Measurements from ENCODE around the gene RAB28.

RAB28 gene

DNA sequence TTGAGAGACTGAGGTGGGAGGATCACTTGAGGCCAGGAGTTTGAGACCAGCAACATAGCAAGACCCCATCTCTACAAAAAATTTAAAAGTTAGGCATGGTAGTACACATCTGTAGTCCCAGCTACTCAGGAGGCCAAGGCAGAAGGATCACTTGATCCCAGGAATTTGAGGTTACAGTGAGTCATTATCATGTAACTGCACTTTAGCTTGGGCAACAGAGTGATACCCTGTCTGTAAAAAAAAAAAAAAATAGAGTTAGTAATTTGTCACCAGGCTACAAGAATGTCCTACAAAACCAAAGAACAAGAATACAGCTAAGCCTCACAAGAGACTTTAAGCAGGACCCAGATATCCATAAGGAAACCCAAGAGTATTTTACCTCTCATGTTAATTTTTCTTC is 27.0 kb upstream of the RAB28 start:
- in situ Hi-C loops (cut with HindIII; ENCODE audit: low sequenced_read_pairs), result no loop called here

DNA sequence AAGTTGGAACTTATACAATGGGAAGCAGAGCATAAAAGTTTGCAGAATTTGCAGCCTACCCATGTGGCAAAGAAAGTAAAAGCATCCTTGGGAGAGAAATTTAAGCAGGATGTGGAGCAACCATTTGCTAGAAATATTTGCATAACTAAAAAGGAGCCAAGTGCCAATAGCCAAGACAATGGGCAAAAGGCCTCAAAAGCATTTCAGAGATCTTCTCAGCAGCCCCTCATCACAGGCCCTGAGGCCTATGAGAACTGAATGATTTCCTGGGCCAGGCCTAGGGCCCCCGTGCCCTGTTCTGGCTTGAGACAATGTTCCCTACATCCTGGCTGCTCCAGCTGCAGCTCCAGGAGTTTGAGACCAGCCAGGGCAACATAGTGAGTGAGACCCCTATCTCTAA is 25.3 kb upstream of the RAB28 start:
- in situ Hi-C loops (cut with HindIII; ENCODE audit: low sequenced_read_pairs), result no loop called here

DNA sequence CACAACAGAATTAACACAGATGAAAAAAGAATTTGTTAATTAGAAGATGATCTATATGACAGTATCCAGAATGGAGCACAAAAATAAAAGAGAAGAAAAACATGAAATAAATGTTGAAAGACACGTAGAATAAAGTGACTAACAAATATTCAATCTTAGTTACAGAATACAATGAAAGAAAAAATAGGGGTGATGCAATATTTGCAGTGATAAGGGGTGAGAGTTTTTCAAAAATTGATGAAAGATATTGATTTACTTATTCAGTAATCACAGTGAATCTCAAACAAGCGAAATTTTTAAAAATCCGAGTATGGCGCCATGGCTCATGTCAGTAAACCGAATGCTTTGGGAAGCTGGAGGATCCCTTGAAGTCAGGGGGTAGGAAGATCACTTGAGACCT is 20.2 kb upstream of the RAB28 start:
- in situ Hi-C loops (cut with HindIII; ENCODE audit: low sequenced_read_pairs), result no loop called here

DNA sequence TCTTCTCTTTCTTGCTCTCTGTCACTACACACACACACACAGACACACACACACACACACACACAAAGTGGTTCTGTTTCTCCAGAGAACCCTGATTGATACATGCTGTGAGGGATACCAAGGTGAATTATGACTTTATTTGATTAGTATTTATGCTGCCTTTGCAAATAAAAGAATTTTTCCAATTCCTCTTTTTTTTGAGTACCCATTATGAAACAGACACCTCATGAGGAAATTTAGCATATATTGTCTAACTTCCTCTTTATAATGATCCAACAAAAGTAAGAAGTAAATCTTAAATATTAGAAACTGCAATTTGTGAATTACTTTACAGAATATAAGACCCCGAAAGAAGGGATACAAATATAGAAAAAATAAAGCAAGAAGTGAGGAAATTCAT is 14.3 kb upstream of the RAB28 start:
- in situ Hi-C loops (cut with HindIII; ENCODE audit: low sequenced_read_pairs), result no loop called here

DNA sequence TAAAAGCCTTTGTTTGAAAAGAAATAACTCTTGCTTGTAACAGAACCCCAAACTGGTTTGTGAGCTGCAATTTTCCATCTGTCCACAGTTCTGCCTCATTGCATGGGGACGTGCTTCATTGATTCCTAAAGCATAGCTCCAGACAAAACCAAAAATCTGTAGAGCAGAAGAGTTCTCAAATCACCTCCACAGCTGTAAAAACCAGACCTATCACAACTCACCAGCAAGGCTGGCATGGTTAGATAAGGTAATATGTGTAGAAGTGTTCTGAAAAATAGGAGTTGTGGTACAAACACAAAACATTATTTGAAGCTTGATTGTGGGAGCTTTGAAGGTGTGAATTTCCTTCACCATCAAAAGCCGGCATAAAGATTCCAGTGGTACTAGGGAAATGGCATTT is 12.5 kb upstream of the RAB28 start:
- in situ Hi-C loops (cut with HindIII; ENCODE audit: low sequenced_read_pairs), result no loop called here

DNA sequence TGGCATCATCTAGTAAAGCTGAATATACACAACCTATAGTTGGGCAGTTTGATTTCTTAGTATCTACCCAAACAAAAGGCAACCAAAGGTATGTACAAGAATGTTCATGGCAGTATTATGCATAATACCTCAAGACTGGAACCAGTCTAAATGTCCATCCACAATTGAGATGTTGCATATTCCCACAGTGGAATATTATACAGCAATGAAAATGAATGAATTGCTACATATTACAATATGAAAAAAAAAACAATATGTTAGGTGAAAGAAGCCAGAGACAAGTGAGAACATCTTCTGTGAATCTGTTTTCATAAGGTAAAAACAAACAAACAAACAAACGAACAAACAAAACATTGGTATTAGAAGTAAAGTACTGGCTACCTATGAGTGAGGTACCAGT is 11.6 kb upstream of the RAB28 start:
- in situ Hi-C loops (cut with HindIII; ENCODE audit: low sequenced_read_pairs), result no loop called here

DNA sequence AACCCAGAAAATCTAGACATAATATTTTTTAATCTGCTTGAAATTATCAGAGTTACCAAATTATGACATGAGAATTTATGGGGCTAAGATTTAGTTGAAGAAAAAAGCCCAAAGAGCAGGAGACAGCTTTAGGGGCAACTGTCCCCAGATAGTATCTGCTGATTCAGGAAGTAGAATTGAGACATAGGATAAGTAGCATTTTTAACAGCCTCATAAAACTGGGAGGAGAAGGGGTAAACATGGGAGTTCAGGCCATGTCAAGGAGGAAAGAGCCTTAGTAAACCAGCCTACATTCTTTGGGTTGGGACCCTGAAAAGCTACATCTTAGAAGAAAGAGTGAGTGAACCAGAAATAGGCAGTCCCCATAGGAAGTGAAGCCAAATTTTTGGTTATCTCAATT is 9.7 kb upstream of the RAB28 start:
- in situ Hi-C loops (cut with HindIII; ENCODE audit: low sequenced_read_pairs), result no loop called here

DNA sequence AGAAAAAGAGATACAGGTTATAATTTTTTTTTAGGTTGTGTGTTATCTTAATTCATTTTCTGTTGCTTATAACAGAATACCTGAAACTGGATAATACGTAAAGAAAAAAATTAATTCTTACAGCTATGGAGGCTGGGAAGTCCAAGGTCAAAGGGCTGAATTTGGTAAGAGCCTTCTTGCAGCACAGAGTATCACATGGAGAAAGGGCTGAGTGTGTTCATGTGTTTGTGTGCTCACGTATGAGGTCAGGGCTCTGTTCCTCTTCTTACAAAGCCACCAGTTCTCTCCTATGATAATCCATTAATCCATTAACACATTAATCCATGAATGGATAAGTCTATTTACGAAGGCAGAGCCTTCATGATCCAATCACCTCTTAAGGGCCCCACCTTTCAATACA is 8.6 kb upstream of the RAB28 start:
- in situ Hi-C loops (cut with HindIII; ENCODE audit: low sequenced_read_pairs), result no loop called here

DNA sequence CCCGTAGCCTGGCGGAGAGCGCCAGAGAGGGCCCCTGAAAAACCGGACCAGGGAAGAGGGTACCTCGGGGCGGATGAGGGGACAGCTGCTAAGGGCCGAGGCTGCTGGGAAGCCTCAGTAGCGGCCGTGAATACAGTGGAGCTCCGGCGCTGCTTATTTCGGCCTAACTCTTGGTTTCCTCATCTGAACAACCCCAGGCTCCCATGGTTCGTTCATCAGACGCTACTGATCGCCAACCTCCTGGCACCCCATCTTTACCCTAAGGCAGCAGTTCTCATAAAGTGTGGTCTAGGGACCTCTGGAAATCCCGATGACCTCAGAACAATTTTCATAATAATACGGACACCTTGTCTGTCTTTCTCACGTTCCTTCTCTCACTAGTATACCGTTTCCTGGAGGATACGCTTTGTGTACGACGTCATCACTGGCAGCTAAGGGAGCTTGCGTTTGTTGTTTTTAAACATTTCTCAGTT is 645 bp upstream of the RAB28 start:
- in situ Hi-C loops (cut with HindIII; ENCODE audit: low sequenced_read_pairs), result no loop called here

DNA sequence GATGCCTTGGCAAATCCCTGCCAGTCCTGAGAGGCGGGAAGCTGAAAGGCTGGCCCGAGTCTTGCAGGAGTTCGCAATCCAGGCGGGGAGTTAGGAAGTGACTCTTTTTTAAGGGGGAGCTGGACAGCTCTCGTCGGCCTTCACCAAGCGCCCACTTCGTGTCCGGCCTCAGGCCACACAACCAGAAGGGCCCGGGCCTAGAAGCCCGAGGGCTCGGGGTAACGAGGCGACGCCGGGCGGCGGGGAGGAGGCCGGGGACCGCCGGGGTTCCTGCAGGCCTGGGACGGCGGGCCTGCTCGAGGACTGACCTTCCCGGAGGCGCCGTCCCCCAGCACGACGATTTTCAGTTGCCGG is 395 bp downstream of the RAB28 start:
- in situ Hi-C loops (cut with HindIII; ENCODE audit: low sequenced_read_pairs), result no loop called here

DNA sequence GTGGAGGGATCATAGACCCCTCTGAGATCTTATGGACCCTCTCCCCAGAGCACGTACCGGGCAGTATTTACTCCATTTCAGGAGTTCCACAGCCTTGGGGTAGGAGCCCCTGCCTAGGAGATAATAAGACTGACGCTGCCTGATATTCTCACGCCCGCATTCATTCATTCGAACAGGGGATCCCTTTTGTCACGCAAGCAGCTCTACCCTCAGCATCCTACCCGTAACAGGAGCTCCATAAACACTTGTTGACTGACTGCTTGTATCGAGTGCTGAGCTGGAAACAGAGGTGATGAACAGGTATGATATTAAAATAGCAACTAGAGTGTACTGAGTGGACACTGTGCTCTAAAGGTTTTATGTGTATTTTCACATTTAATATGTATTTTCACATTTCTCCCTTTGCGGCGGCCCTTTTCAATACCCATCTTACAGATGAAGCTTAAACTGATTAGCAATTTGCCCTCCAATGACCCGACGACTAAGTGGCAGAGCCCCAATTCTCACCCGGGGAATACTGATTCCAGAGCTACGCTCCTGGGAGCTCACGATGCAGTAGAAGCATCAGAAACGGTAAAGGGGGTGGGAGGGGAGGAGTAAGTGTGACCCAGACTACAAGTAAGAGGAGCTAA is 888 bp downstream of the RAB28 start:
- in situ Hi-C loops (cut with HindIII; ENCODE audit: low sequenced_read_pairs), result no loop called here

DNA sequence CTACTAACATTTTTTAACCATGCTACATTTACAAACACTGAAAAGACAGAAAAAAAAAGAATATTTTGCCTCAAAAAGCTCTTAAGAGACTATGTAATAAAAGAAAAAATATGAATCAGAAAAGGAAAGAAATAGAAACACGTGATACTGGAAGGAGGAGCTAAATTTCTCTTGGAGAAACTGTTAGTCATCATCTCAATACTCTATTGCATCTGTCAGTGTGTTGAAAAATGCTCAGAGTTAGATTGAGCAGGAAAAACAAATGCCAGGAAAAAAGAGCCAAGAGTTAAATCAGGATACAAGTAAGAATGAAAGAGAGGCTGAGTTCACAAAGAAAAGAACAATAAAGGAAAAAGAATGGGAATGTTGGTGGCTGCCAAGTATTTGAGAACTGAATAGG is 2.6 kb downstream of the RAB28 start:
- in situ Hi-C loops (cut with HindIII; ENCODE audit: low sequenced_read_pairs), result no loop called here

DNA sequence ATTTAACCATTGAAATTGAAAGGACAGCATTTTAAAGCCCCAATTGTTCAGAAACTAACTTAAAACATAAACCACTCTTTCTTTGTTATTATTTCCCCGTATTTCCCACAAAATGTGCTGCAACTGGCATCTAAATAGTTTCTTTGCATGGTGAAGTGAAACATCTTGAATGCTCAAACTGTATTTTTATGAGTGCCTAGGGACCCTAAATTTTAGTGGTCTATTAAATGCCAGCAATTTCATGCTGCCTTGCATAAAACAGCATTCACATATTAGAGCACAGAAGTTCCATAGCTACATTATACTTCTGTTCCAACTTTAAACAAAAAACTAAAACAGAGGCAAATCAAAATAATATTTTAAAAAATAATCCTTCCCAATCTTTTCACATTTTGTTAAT is 5.4 kb downstream of the RAB28 start:
- in situ Hi-C loops (cut with HindIII; ENCODE audit: low sequenced_read_pairs), result no loop called here

DNA sequence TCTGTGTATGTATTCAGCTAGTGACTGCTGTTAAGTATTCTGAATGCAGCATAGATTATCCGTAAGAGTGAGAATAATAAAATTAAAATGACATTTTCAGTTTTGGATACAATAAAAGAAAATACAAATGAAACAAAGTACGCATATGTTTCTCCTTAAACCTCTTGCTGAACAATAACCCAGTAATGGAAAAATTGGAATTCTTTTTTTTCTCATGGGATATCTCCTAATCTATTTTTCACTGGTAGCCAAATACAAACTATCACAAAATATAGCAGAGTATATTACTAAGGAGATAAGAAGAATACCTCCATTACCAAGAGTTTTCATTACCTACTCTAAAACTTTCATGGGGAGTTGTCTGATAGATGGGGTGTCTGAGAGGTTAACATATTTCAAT is 6.0 kb downstream of the RAB28 start:
- in situ Hi-C loops (cut with HindIII; ENCODE audit: low sequenced_read_pairs), result no loop called here

DNA sequence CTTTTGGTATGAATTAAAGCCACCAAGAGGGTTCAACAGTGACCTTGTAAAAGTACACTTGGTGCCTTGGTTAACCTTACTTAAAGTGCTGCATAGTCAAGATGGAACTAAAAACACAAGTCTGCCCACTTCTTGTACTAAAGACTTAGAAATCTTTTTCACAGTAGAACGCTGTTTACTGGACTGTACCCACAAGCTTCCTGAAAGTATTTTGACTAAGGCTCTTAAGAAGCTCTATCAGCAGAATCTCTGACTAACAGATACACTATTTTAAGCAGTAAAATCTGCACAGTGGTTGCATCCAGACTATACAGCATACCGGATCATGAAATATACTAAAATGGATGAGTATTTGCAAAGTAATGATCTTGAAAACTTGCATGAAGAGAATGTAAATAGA is 7.2 kb downstream of the RAB28 start:
- in situ Hi-C loops (cut with HindIII; ENCODE audit: low sequenced_read_pairs), result no loop called here

DNA sequence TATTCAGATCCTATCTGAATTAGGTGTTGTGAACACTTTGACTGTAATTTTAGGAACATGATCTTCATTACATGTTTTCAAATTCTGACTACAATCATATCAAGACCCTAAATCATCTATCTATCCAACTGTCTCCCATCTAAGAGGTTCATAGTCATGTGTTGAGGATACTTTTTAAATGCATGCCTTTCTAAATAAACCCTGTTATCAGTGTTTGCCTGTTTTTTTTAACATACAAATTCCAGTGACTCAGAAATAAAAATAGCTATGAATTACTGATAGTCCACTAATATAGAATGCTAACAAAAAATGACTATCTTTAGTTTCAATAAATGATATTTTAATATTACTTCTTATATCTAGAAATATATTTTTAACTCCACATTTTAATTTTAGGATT is 8.0 kb downstream of the RAB28 start:
- in situ Hi-C loops (cut with HindIII; ENCODE audit: low sequenced_read_pairs), result no loop called here

DNA sequence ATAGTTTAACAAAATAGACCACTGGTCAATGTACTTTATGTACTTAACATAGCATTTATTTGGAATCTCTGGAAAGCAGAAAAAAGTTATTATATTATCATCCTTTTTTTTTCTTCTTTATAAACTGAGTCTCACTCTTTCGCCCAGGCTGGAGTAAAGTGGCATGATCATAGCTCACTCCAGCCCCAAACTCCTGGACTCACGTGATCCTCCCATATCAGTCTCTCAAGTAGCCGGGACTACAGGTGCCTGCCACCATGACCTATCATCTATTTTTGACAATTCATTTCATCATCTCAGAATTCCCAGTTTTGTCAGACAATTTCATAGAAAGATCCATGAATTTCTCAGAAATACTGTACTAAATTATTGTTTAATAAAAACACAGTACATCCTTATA is 12.7 kb downstream of the RAB28 start:
- in situ Hi-C loops (cut with HindIII; ENCODE audit: low sequenced_read_pairs), result no loop called here

DNA sequence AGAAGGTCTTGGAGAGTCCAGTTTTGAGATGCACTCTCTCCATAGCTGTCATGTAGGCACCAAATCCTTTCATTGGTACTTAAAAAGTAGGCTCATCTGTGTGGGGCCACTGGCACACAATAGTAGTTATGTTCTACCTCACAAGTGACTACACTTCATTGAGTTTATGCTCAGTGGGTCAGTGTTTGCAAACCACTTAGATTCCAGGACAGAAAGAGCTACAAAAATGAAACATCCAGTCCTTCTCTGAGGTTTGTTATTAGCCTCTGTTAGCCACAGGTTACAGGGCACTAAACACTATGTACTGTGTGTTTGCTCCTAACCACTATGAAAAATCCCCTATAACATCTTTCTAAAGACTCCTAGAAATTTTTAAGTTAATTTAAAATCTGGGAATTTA is 13.8 kb downstream of the RAB28 start:
- in situ Hi-C loops (cut with HindIII; ENCODE audit: low sequenced_read_pairs), result no loop called here

DNA sequence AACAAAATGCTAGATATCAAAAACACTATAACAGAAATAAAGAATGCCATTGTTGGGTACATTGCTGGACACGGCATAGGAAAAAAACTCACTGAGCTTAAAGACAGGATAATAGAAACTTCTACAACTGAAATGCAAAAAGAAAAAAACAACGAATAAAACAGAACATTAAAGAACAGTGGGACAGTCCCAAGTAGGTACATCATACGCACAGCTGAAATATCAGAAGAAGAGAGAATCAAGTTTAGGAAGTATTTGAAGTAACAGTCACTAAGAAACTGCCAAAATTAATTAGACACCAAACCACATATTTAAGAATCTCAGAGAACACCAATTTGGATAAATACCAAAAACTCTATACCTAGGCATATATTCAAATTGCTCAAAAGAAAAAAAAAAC is 19.2 kb downstream of the RAB28 start:
- in situ Hi-C loops (cut with HindIII; ENCODE audit: low sequenced_read_pairs), result no loop called here

DNA sequence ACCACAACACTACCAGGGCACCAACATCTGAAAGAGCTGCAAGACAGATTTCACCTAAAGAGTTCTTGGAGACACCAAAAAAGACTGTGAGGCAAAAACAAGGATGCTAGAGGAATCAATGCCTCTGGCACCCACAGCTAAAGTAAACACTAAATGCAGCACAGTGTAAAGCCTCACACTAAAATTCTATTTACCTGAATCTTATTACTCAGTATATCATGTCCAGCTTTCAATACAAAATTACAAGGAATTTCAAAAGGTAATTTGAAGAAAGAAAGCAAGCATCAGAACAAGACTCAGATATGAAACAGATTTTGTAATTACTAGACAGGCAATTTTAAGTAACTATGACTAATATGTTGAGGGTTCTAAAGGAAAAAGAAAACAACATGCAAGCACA is 19.6 kb downstream of the RAB28 start:
- in situ Hi-C loops (cut with HindIII; ENCODE audit: low sequenced_read_pairs), result no loop called here

DNA sequence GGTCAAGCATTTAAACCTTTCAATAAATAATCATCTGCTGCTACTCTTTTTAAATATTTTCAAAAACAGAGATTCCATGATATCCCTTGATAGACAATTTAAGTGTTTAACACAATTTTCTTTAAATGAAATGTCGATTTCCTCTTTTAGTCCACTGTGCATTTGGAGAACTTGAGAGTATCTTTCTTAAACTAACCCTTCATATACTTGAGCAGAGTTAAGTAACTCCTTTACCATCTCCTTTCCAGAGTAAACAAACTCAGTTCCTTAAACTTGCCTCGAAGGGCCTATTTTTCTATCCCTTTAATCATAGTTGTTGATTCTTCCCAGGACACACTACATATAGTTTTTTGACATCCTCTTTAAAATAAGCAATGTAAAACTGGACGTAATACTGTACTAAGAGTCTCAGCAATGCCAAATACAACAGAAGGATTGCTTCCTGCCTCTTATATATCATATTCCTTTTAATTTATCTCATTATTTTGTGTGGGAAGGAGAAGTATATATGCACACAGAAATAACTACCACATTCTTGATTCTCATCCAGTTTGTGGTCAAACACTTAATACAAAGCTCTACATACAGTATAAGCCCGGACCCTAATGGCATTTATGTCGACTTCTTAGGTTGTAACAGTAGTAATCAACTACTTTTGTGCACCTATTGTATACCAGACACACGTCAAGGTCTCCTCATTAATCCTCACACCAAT is 22.8 kb downstream of the RAB28 start:
- in situ Hi-C loops (cut with HindIII; ENCODE audit: low sequenced_read_pairs), result no loop called here

DNA sequence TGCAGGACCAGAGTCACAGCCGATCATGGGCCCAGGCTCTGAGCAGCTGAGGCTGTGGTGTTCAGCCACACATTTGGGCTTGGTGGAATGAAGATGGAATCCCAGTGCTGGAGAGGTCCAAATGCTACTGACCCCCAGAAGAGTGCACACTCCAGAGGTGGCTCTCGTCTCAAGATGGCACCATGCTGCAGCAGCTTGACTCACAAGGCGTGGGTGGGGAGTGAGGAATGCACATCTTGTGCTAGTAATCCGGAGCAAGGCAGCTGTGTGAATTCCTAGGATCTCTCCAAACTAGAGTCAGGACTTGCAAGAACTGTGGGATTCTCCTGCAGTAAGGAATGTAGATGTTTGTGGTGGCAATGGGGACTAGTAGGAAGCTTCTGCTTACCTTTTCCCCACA is 28.7 kb downstream of the RAB28 start:
- in situ Hi-C loops (cut with HindIII; ENCODE audit: low sequenced_read_pairs), result no loop called here

DNA sequence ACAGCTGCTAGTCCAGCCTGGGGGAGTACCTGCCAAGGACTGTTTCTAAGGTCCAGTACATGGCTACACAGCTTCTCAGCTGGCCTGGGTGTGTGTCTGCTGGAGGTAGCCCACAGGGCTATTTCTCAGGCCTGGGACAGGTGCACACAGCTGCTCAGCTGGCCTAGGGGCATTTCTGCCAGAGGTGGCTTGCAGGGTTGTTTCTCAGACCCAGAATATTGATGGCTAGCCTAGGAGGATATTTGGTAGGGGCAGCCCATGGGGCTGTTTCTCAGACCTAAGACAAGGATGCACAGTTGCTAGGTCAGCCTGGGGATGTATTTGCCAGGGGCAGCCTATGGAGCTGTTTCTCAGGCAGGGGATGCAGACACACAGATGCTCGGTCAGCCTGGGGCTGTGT is 29.4 kb downstream of the RAB28 start:
- in situ Hi-C loops (cut with HindIII; ENCODE audit: low sequenced_read_pairs), result no loop called here

Measured in DLD1 (cell line).